H4 (cell line): ENCODE measurements around the gene HOXC10. TPM values are rescaled to one million over a fixed set of nuclear protein-coding genes. Genes with fewer than 3 reads are reported as not detected.

Source experiments
- DNase-seq: peaks from one replicate; pipeline ENCODE4 v3.0.0-alpha.2; 2015; ENCODE audit warnings: low spot score
- total RNA-seq: library from RNA; depleted of rRNA; stranded (reverse); fragments of >200 nt; shearing (Covaris generic); gene quantifications from 2 replicates; pipeline ENCODE4 v1.2.3, GENCODE V29; 2014

HOXC10 gene
- total RNA-seq, 1 experiment from 2014 or later: 8.7 TPM

DNA sequence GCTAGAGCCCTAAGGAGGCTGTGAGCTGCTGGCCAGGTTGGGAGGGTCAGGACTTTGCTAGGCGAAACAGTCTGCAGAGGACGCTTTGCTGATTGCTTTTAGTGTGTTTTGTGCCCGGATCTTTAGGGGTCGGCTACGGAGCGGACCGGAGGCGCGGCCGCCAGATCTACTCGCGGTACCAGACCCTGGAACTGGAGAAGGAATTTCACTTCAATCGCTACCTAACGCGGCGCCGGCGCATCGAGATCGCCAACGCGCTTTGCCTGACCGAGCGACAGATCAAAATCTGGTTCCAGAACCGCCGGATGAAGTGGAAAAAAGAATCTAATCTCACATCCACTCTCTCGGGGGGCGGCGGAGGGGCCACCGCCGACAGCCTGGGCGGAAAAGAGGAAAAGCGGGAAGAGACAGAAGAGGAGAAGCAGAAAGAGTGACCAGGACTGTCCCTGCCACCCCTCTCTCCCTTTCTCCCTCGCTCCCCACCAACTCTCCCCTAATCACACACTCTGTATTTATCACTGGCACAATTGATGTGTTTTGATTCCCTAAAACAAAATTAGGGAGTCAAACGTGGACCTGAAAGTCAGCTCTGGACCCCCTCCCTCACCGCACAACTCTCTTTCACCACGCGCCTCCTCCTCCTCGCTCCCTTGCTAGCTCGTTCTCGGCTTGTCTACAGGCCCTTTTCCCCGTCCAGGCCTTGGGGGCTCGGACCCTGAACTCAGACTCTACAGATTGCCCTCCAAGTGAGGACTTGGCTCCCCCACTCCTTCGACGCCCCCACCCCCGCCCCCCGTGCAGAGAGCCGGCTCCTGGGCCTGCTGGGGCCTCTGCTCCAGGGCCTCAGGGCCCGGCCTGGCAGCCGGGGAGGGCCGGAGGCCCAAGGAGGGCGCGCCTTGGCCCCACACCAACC, 44.8 kb downstream of the HOXC10 start:
- no peak for DNase-seq

- no peak for DNase-seq
These were observed 45.5 kb downstream of the HOXC10 start for GRCh38 chr12:54030442-54030801.

DNA sequence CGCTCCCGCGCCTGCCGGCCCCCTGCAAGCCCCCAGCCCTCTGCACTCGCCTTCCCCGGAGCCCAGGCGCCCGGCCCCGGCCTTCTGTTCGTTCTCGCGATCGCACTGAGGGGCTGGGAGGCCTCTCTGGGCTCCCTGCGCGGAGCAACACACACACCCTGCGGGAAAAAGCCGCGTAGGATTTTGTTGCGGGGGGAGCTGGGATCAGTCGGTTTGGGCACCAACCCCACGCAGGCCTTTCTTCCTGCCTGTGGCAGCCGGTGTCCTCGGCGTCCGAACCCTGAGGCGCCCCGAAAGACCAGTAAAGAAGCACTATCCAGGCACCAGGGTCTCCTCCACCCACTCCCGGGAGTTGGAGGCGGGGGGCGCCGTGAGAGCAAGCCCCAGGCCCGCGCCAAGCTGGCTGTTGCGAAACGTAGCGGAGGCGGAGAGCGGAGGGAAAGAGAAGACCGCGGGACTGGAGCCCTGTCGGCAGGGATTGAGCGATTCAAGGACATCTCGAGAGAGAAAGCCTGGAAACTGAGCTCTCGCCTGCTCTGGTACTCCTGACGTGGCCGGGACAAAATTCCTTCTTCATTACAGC, 46.0 kb downstream of the HOXC10 start:
- DNase-seq: no peak

- no peak for DNase-seq
These were observed 46.5 kb downstream of the HOXC10 start for GRCh38 chr12:54031480-54031879.

- DNase-seq: no peak
These were observed 47.2 kb downstream of the HOXC10 start for GRCh38 chr12:54032086-54032619.

DNA sequence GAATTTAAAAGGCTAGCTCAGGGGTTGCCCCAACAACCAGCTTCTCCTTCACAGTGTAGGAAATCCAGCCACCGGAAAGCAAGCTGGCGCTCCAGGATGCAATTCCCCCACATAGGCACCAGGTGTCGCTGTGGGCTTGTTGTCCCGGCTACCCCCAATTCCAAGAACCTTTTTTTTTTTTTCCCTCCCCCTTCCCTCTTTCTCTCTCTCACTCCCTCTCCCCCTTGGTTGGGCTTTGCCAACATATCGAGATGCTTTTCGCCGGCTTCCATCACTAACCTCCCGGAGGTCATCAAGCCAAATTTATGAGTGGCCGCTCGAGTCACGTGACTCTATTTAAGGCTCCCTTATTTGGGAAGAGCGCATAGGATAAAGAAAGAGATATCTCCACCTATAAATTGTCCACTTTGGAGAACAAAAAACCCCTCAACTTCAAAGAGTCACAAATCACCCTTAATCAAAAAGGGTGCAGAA, 47.7 kb downstream of the HOXC10 start, which contains the start of gene HOXC5:
Gene HOXC5, plus strand, starts transcription at position 424 of the 474 bp plus-strand sequence. CDS start 73 bp downstream, outside the sequence.
- DNase-seq: no peak

- DNase-seq: no peak
These were observed 48.4 kb downstream of the HOXC10 start for GRCh38 chr12:54033106-54033979.

DNA sequence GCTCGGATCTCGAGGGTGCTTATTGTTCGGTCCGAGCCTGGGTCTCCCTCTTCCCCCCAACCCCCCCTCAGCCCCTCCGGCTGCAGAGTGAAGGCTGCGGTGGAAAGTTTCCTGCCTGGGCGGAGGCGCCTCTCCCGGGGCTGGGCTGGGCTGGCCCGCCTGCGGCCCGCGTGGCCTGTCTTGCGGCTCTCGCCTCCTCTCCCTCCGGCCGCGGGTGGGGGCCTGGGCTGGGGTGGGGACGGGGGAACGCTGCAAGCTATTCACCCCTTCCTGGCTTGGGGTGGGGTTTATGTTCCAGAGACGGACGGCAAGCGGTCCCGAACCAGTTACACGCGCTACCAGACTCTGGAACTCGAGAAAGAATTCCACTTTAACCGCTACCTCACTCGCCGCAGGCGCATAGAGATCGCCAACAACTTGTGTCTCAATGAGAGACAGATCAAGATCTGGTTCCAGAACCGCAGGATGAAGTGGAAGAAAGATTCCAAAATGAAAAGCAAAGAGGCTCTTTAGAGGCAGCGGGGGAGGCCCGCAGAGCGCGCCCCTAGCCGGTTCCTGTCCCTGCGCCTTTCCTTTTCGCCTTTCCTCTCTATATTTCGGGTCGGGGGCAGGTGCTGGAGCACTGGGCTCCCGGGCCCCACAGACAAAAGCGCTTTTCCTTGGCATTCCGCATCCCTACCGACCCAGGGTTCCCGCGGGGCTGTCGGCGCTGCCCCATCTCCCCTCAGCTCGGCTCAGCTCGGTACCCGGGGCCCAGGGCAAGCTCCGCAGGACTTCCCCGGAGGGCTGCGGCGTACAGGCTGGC, 49.2 kb downstream of the HOXC10 start:
- no peak for DNase-seq

DNA sequence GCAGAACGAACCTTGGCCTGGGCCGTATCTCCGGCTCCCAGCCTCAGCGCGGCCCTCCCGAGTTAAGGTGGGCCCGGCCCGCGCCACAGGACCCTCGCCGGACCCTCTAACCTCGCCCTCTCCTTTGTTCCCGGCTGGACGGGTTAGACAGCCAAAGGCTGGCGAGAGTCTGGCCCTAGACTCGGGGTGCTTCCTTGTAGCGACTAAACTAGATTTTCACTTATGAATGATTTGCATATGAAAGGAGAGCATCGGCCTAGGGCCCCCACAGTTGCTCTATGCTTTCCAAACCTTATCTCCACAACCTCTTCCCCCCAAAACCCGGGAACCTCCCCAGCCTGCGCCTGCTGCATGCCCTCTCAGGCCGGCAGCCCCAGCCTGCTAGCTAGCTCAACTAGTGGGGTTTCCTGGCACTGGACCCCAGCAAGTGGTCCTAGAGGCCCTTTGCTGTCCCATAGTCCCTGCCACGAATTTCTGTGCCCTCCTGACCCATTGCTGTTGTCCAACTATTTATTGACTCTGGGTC, 49.9 kb downstream of the HOXC10 start:
- DNase-seq: no peak

DNA sequence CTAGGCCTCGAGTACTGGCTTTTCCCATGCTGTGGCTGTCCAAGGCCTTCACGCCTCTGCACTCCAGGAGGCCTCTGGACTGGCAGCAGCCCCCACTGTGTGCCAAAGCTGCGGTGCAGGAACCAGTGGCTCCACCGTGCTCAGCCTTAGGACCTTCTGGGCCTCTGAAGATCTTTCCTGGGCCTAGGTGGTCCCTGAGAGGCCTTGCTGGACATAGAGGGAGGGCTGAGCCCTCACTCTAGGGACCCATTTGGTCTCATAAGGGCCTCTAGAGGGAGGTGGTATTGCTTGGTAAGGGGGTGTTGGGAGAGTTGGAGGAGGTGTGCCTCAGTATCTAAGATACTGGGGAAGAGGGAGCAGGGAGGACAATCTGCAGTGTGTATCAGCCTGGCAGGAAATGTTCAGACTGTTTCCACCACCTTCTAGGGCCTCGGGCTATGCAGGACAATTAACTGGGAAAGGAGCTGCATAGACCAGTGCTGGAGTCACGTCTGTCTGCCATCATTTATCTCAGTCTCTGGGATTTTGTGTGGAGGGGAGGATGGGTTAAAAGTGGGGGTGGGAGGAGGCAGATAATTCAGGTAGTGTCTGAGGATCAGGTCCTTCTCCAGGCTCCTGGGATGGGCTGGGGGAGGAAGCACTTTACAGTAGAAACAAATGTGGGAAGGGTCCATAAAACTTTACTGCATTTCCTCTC, 50.8 kb downstream of the HOXC10 start:
- no peak for DNase-seq

- DNase-seq: peak; percentile 45
These were observed 51.8 kb downstream of the HOXC10 start for GRCh38 chr12:54036620-54037359.

DNA sequence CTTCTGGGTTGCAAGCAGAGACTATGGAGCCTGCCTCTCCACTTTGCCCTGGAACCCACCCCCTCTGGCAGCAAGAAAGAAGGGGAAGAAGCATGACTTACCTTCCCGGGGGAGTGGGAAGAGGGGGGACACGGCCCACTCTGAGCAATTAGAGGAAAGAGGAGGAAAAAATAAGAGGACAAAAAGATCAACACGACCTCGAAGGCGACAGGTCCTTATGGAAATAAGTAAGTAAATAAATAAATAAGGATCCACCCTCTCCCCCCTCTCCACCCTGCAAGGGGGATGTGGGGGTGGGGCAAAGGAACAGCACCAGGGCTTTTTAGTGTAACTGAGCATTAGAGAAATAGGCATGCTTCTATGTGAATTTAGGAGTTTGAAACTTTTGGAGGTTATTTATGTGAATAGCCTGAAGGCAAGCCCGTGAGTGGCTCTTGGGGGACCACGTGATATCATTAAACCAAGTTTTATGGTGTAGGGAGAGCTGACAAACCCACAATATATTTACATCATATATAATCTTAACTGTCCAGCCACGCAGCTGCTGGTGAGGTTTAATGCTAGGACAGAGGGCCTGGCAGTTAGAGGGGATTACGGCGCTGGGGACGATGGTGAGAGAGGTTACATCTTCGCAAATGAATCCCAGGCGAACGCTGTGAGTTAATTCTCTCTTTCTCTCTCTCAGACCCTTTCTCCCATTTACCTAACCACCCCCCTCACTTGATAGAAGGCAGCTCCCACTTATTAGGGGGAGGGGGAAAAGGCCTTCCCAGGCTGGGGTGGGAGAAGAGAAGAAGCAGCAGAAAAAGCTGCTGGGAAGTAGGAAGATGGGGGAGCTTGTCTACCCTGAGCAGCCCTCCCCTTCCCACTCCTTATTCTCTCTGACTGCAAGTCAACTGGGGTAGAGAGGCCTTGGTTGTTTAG, 52.7 kb downstream of the HOXC10 start:
- DNase-seq: no peak

GRCh38 chr12:54038284-54038870, 53.4 kb downstream of the HOXC10 start:
- no peak for DNase-seq

DNA sequence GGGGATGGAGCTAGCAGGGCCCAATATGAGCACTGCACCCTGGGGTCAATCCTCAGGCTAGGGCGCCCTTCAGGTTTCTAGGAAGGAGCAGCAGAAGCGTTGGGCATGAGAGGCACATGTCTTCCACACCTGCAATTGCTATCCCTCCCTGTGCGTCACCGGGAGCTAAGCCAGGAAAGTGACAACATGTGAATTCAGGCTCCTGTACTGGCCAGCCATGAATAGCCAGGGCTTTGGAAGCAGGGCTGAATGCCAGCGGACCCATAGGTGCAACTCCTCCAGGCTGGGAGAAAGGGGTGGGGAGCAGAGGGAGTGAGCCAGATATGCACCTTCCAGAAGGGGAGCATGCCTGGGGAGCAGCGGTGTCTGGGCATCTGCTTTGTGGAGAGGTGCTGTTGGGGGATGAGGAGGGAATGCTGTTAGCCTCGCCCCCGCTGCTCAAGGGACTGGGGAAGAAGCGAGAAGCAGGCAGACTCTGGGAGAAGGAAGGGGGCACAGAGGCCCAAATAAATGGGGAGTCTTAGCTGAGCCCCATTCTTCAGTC, 54.0 kb downstream of the HOXC10 start:
- DNase-seq: no peak

GRCh38 chr12:54039417-54040147, 54.6 kb downstream of the HOXC10 start:
- no peak for DNase-seq
